Mucosa of rectum (tissue), 2 donors: ENCODE data around the gene PRICKLE2.

Source experiments
- H3K27ac ChIP-seq, 2 donors: one replicate each; pipeline ENCODE4 v1.7.0; 2013; ENCODE audit warnings: inconsistent platforms in 2 of 2, low read depth in 2 of 2, low read length in 2 of 2
- H3K27me3 ChIP-seq, 2 donors: one replicate each; pipeline ENCODE4 v1.7.0; 2013; ENCODE audit warnings: low read length in 2 of 2; ENCODE audit not compliant: control insufficient read depth in 2 of 2, insufficient read depth in 2 of 2
- H3K36me3 ChIP-seq, 2 donors: one replicate each; pipeline ENCODE4 v1.7.0; 2013; ENCODE audit warnings: low read length in 2 of 2; ENCODE audit not compliant: control insufficient read depth in 2 of 2, insufficient read depth in 2 of 2
- H3K4me1 ChIP-seq, 2 donors: one replicate each; pipeline ENCODE4 v1.7.0; 2013; ENCODE audit warnings: low read length in 2 of 2, mild to moderate bottlenecking in 1 of 2; ENCODE audit not compliant: control insufficient read depth in 2 of 2, insufficient read depth in 2 of 2
- H3K4me3 ChIP-seq, 2 donors: one replicate each; pipeline ENCODE4 v1.7.0; 2013; ENCODE audit warnings: low read length in 2 of 2
- H3K9ac ChIP-seq, 2 donors: one replicate each; pipeline ENCODE4 v1.7.0; 2013; ENCODE audit warnings: low read length in 2 of 2, low read depth in 1 of 2, mild to moderate bottlenecking in 1 of 2
- H3K9me3 ChIP-seq, 2 donors: one replicate each; pipeline ENCODE4 v1.7.0; 2013; ENCODE audit warnings: low read length in 2 of 2; ENCODE audit not compliant: control insufficient read depth in 2 of 2
- donor health status: healthy.
- donor health status: Normal muscosa, but diverticular disease.

PRICKLE2 gene

DNA sequence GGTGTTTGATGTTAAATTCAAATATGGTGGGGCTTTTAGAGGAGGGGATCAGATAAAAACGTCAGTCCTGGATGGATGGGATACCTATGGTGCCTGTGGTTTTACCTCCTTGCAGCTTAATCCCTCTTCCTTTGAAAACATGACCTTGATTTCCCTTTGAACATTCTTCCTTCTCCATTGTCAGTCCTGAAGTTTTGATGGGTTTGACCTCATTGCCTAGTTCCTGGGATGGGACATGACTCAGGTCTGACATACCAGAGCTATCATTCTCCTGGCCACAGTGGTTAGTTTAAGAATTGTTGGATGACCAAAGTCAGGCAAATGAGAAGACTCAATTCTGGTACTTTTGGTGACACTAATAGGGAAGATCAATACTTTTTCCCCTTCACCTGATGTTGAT is 87.2 kb downstream of the PRICKLE2 start:
- no peak overlapping the region for H3K4me3 ChIP-seq
- no peaks in the 10 kb centered on the region for H3K9me3 ChIP-seq
- no peak overlapping the region for H3K27ac ChIP-seq
- no peaks in the 10 kb centered on the region for H3K27me3 ChIP-seq
- peaks cover 0 to 13% of the 10 kb centered on the region in 2 donors for H3K36me3 ChIP-seq
- H3K9ac ChIP-seq: no peak overlapping the region
- H3K4me1 ChIP-seq: peaks cover 0 to 3% of the 10 kb centered on the region in 2 donors

DNA sequence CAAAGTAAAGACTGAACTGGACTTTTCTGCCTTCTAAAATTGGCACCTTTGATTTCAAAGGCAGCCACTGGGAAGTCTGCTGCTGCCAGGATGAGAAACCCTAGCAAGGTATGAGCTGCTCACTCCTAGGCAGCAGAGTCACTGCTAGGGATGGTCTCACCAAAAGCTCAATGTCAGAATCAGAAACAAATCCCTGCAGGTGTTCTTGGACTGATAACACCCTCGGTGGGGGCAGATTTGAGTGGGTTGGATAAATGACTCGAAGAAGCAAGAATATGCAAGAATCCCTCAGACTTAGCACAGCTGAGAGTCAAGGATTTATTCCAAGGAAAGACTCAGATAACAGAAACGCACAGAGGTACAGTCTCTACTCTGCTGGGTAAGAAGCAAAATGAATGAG is 90.4 kb downstream of the PRICKLE2 start:
- H3K27me3 ChIP-seq: no peaks in the 10 kb centered on the region
- H3K9me3 ChIP-seq: no peaks in the 10 kb centered on the region
- peaks cover 0 to 4% of the 10 kb centered on the region in 2 donors for H3K4me1 ChIP-seq
- H3K9ac ChIP-seq: no peak overlapping the region
- H3K27ac ChIP-seq: no peak overlapping the region
- no peaks in the 10 kb centered on the region for H3K36me3 ChIP-seq
- no peak overlapping the region for H3K4me3 ChIP-seq

DNA sequence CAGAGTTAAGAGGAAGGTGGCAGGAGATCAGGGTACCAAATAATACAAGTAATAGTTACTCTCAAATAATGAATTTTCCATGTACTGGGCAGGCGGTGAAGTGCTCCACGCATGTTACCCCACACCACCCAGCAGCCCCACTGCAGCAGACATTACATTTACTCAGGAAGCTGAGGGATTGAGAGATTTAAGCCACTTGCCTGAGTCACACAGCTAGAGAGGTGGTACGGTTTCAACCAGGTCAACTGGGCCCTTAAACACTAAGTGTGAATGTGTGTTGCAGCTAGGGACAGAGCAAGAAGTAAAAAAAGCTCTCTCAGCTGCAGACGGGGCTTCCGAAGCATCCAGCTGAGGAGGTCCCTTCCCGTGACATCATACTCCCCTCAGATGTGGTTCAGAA is 91.3 kb downstream of the PRICKLE2 start:
- H3K9me3 ChIP-seq: no peaks in the 10 kb centered on the region
- no peaks in the 10 kb centered on the region for H3K27me3 ChIP-seq
- H3K4me1 ChIP-seq: peaks cover 0 to 4% of the 10 kb centered on the region in 2 donors
- no peak overlapping the region for H3K4me3 ChIP-seq
- H3K36me3 ChIP-seq: no peaks in the 10 kb centered on the region
- H3K27ac ChIP-seq: no peak overlapping the region
- H3K9ac ChIP-seq: no peak overlapping the region

DNA sequence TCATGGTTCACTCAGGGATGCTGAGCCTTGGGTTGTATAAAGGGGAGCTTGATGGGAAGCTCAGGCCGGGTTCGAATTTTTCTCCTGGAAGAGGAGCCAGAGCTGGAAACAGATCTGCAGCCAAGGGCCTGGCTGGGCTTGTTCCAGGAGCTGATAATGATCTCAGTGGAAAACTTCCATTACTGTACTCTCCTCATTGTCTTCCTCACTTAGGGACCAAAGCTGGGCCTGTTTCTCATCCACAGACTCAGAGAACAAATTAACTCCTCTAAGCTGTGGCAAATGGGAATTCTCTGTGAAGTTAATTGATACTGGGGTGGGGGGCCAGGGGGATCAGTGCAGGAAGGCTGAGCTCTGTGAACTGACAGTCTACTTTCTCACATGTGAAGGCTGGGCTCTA is 92.0 kb downstream of the PRICKLE2 start:
- Histone ChIP-seq H3K4me3 (no peak overlapping the region), H3K27me3 (no peaks in the 10 kb centered on the region), H3K27ac (no peak overlapping the region), H3K4me1 (peaks cover 0 to 4% of the 10 kb centered on the region in 2 donors), H3K36me3 (no peaks in the 10 kb centered on the region), H3K9me3 (no peaks in the 10 kb centered on the region), H3K9ac (no peak overlapping the region)

DNA sequence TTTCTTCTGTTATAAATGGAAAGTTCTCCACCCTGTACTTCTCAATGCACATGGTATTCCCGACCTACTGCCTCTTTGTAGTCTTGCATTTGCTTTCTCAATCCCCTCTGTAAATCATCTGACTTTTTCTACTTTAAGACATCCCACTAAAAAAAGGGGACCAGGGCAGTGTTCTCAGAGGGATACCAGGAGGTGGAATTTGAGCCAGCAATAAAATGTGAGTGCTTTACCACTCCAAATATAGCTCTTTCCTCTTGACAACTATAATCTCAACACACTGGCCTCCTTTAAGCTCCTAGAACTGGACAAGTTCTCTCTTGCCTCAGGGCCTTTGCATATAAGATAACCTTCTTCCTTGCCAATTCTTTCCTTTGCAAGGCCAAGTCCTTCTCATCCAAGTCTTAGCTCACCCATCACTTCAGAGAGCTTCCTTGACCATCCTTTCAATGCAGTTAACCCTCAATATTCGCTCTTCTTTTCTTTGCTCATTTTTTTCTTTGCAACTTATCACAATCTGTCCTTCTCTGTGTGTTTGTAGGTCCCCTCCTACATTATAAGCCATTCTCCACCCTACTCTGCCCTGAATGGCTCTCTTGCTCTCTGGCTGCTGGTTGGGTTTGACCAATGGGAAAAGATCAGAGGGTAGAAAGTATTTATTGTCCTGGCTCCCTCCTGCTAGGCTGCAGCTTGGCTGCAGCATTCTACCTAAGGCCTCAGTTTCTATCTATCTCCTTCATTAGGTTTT is 93.4 kb downstream of the PRICKLE2 start:
- Histone ChIP-seq H3K36me3 (no peaks in the 10 kb centered on the region), H3K27ac (no peak overlapping the region), H3K9me3 (no peaks in the 10 kb centered on the region), H3K4me1 (peaks cover 0 to 4% of the 10 kb centered on the region in 2 donors), H3K27me3 (no peaks in the 10 kb centered on the region), H3K9ac (no peak overlapping the region), H3K4me3 (no peak overlapping the region)

DNA sequence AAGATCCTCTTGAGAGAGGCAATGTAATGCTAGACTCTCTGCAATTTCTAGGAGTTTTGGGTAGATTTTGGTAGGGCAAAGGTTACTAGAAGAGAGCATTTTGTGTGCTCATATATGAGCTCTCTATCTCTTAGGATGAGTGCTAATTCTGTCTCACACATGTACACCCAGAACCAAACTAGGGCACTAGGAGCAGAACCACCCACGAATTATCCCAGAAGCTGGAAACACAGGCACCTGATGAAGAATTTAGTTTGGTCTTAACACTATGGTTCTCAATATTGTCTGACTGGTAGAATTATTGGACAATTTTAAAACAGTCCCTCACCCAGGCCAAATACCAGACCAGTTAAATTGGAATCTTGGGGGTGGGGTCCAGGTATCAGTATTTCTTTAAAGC is 94.8 kb downstream of the PRICKLE2 start:
- Histone ChIP-seq H3K27ac (no peak overlapping the region), H3K9me3 (no peaks in the 10 kb centered on the region), H3K36me3 (no peaks in the 10 kb centered on the region), H3K4me3 (no peak overlapping the region), H3K9ac (no peak overlapping the region), H3K4me1 (peaks cover 0 to 4% of the 10 kb centered on the region in 2 donors), H3K27me3 (no peaks in the 10 kb centered on the region)

DNA sequence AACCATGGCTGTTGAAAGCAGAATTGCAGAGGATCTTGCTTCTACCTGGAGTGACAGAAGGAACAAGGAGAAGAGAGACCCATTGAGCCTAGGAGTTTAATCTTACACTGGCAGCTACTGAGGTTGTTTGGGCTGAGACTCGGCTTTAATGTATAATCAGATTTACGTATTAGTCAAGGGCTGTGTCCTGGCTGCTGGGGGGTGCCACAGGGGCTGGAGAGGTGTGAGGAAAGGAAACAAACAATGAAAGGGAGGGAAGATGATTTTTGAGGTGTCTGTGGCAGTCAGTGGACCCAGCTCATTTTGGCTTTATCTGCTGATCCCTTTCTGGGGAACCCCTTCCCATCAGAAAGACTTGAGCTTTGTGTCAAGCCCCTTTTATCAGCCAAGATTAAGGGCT is 95.7 kb downstream of the PRICKLE2 start:
- H3K36me3 ChIP-seq: no peaks in the 10 kb centered on the region
- H3K4me1 ChIP-seq: peaks cover 0 to 4% of the 10 kb centered on the region in 2 donors
- no peak overlapping the region for H3K4me3 ChIP-seq
- H3K9me3 ChIP-seq: no peaks in the 10 kb centered on the region
- no peaks in the 10 kb centered on the region for H3K27me3 ChIP-seq
- no peak overlapping the region for H3K9ac ChIP-seq
- no peak overlapping the region for H3K27ac ChIP-seq

DNA sequence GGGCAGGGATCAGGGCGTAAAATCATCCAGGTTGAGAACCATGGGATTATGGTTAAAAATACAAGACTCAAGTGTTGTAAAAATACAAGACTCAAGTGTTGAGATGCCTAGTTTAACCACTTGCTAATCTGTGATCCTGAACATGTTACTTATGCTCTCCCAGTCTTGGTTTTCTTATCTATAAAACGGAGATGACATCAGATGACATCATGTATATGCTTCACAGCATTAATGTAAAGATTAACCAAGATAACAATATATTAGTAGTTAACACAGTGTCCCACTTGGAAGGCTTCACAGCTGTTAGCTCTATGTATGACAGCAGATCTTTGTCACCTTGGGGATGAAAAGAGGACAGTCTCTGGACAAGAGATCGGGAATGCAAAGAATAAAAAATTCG is 96.2 kb downstream of the PRICKLE2 start:
- Histone ChIP-seq H3K27ac (no peak overlapping the region), H3K36me3 (no peaks in the 10 kb centered on the region), H3K4me3 (no peak overlapping the region)

DNA sequence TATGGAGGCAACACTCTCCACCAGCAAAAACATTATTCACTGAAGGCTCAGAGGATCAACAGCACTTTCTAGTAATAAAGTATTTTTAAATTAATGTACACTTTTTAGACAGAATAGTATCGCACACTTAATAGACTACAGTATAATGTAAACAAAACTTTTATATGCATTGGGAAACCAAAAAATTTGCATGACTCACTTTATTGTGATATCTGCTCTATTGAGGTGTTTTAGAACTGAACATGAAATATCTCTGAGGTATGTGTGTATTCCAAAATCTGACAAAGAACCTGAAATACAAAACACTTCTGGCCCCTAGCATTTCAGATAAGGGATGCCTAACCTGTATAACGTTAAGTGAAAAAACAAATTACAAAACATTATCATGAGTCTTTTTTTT is 99.7 kb downstream of the PRICKLE2 start:
- Histone ChIP-seq H3K36me3 (no peaks in the 10 kb centered on the region), H3K9ac (no peak overlapping the region), H3K4me3 (no peak overlapping the region), H3K4me1 (no peaks in the 10 kb centered on the region), H3K27ac (no peak overlapping the region), H3K27me3 (no peaks in the 10 kb centered on the region), H3K9me3 (no peaks in the 10 kb centered on the region)

More for the DNA sequence above, 96.2 kb downstream of the PRICKLE2 start:
- peaks cover 0 to 4% of the 10 kb centered on the region in 2 donors for H3K4me1 ChIP-seq
- no peaks in the 10 kb centered on the region for H3K27me3 ChIP-seq
- H3K9me3 ChIP-seq: no peaks in the 10 kb centered on the region
- H3K9ac ChIP-seq: no peak overlapping the region

DNA sequence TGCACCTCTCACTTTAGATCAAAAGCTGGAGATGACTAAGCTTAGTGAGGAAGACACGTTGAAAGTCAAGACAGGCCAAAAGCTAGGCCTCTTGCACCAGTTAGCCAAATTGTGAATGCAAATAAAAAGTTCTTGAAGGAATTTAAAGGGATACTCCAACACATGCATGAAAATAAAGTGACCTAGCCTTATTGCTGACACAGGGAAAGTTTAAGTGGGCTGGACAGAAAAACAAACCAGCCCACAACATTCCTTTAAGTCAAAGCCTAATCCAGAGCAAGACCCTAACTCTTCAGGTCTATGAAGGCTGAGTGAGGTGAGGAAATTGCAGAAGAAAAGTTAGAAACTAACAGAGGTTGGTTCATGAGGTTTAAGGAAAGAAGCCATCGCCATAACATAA is 101.3 kb downstream of the PRICKLE2 start:
- H3K27me3 ChIP-seq: no peaks in the 10 kb centered on the region
- no peaks in the 10 kb centered on the region for H3K36me3 ChIP-seq
- H3K9ac ChIP-seq: no peak overlapping the region
- H3K9me3 ChIP-seq: no peaks in the 10 kb centered on the region
- no peak overlapping the region for H3K4me3 ChIP-seq
- no peaks in the 10 kb centered on the region for H3K4me1 ChIP-seq
- no peak overlapping the region for H3K27ac ChIP-seq
